Measurements from ENCODE around the gene TPM2. TPM values are rescaled to one million over a fixed set of nuclear protein-coding genes. Genes with fewer than 3 reads are reported as not detected.
A peak's percentile ranks its signal among the peaks of the same experiment; 100 is the strongest.

TPM2 gene
- total and polyA plus RNA-seq, 9 of the 15 experiments (the other 6 are each of a cell fraction or from before 2014, with no cell fraction given), result 0.28 to 16.1 (median 4.5) TPM

GRCh38 chr9:35729700-35730485 is 40.2 kb upstream of the TPM2 start (continued):
- 0 out of 2 replicates have a peak, but pooled peaks have one; percentile 37 for TF ChIP-seq ZNF740 (CRISPR knock-in tag; IDR thresholded peaks at IDR 0.05)
- no peak for TF ChIP-seq ZNF740 (tag; IDR thresholded peaks at IDR 0.05)
- TF ChIP-seq ARID2 (IDR thresholded peaks at IDR 0.05), result 0 out of 2 replicates have a peak, but pooled peaks have one; percentile 7
- no peak; the same call in 1 of the 2 replicates for TF ChIP-seq EP300 (IDR thresholded peaks at IDR 0.05; ENCODE audit: low read length)
- no peak for TF ChIP-seq ATF1 (CRISPR knock-in tag; IDR thresholded peaks at IDR 0.05)
- TF ChIP-seq ATF1 (tag; IDR thresholded peaks at IDR 0.05), result peak; percentile 40
- TF ChIP-seq PHF21A (IDR thresholded peaks at IDR 0.05; ENCODE audit: borderline replicate concordance, low read depth), result no peak
- no peak for TF ChIP-seq TCF7L2 (IDR thresholded peaks at IDR 0.05; ENCODE audit: low read depth, low read length)
- peak; percentile 60 for TF ChIP-seq KDM5B (IDR thresholded peaks at IDR 0.05; ENCODE audit: insufficient replicate concordance, low read depth, low read length)
- no peak for TF ChIP-seq ZBTB5 (IDR thresholded peaks at IDR 0.05)
- TF ChIP-seq SREBF2 (CRISPR knock-in tag; IDR thresholded peaks at IDR 0.05), result no peak
- peak; percentile 40; the same call in 1 of the 2 replicates for TF ChIP-seq EGR1 (conservative IDR thresholded peaks at IDR 0.05)
- no peak for TF ChIP-seq JUN (IDR thresholded peaks at IDR 0.05; ENCODE audit: borderline replicate concordance, low read depth, low read length)
- TF ChIP-seq JUN (CRISPR knock-in tag; IDR thresholded peaks at IDR 0.05; ENCODE audit: borderline replicate concordance), result no peak
- no peak for TF ChIP-seq LCOR (CRISPR knock-in tag; IDR thresholded peaks at IDR 0.05)
